ENCODE measurements around the gene CHMP6.
A peak's percentile ranks its signal among the peaks of the same experiment; 100 is the strongest.

The CHMP6 gene

GRCh38 chr17:80948019-80948975, 43.3 kb upstream of the CHMP6 start:
- Histone ChIP-seq H2BK15ac (ENCODE audit: low read length) (no peak overlapping the region), H3K27ac (replicated peaks; ENCODE audit: low read length) (no peak overlapping the region), H3K4me3 (ENCODE audit: low read length in 2 of 2) (no peak overlapping the region), H2BK5ac (ENCODE audit: low read length) (peak overlapping the region; percentile 82), H3K4ac (ENCODE audit: low read length) (no peak overlapping the region), H3K79me1 (ENCODE audit: low read depth, low read length) (peaks cover 3% of the 10 kb centered on the region), H2BK12ac (ENCODE audit: low read length) (no peak overlapping the region), H3K27me3 (ENCODE audit: control insufficient read depth in 3 of 3, insufficient read depth in 3 of 3, low read depth in 1 of 3, low read length in 3 of 3) (no peaks in the 10 kb centered on the region), H2BK120ac (ENCODE audit: low read depth, low read length) (no peak overlapping the region), H3K9ac (ENCODE audit: low read depth, low read length, poor library complexity) (peak overlapping the region; percentile 30), H3K14ac (ENCODE audit: low read length) (no peak overlapping the region), H2AK5ac (ENCODE audit: low read depth, low read length) (no peak overlapping the region), H4K91ac (ENCODE audit: low read depth, low read length, poor library complexity) (no peak overlapping the region), H2AFZ (ENCODE audit: low read length) (no peak overlapping the region), H3K23ac (ENCODE audit: low read depth, low read length, poor library complexity) (peak overlapping the region; percentile 80), H3K18ac (ENCODE audit: low read length) (no peak overlapping the region), H3K4me2 (ENCODE audit: insufficient read depth, low read length, poor library complexity, severe bottlenecking) (no peak overlapping the region), H4K8ac (ENCODE audit: low read depth, low read length) (no peak overlapping the region), H3K4me1 (ENCODE audit: control insufficient read depth in 2 of 2, insufficient read depth in 1 of 2, low read depth in 1 of 2, low read length in 2 of 2) (no peaks in the 10 kb centered on the region), H3K9me3 (replicated peaks in 1 of 2; ENCODE audit: control insufficient read depth in 2 of 2, insufficient read depth in 1 of 2, low read depth in 1 of 2, low read length in 2 of 2) (peaks cover 2 to 9% of the 10 kb centered on the region in 2 donors), H3K36me3 (replicated peaks in 1 of 2; ENCODE audit: control insufficient read depth in 2 of 2, insufficient read depth in 2 of 2, low read length in 2 of 2) (peaks cover 14 to 52% of the 10 kb centered on the region in 2 donors)
- WGBS, 2 donors (ENCODE audit: extremely low coverage in 2 of 2, insufficient read length in 2 of 2, insufficient replicate concordance in 1 of 2): no CpG with 5 or more reads among the region's 48 CpGs
- no peak for DNase-seq (ENCODE audit: low spot score)

DNA sequence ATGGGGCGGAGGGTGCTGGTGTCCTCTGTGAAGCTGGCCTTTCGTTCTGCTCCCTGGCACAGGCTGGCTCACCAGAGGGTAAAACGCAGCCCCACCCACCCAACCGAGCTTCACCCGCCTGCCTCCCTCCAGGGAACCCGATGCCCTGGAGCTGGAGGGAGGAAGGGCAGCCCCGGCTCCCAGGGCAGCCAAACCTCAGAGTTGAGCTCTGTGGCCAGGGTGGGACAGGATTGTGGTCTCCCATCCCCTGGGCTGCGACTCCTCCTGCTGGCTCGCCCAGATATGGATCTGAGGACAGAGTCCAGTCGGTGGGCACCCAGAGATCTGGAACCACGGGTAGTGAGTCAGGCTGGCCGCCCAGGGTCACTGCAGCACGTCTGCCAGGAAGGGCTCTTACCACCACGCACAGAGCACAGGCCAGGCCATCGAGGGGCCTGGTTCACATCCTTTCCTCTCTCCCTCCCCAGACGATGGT, 42.6 kb upstream of the CHMP6 start:
- Histone ChIP-seq H3K4ac (ENCODE audit: low read length) (peak overlapping the region; percentile 11), H3K36me3 (replicated peaks in 1 of 2; ENCODE audit: control insufficient read depth in 2 of 2, insufficient read depth in 2 of 2, low read length in 2 of 2) (peaks cover 14 to 54% of the 10 kb centered on the region in 2 donors), H2BK5ac (ENCODE audit: low read length) (peak overlapping the region; percentile 13), H3K4me2 (ENCODE audit: insufficient read depth, low read length, poor library complexity, severe bottlenecking) (no peak overlapping the region), H3K27ac (replicated peaks; ENCODE audit: low read length) (no peak overlapping the region), H3K18ac (ENCODE audit: low read length) (no peak overlapping the region), H3K4me1 (ENCODE audit: control insufficient read depth in 2 of 2, insufficient read depth in 1 of 2, low read depth in 1 of 2, low read length in 2 of 2) (no peaks in the 10 kb centered on the region), H3K9ac (ENCODE audit: low read depth, low read length, poor library complexity) (peak overlapping the region; percentile 44), H2BK120ac (ENCODE audit: low read depth, low read length) (peak overlapping the region; percentile 47), H3K14ac (ENCODE audit: low read length) (no peak overlapping the region), H3K79me1 (ENCODE audit: low read depth, low read length) (peaks cover 5% of the 10 kb centered on the region), H2AFZ (ENCODE audit: low read length) (no peak overlapping the region), H4K91ac (ENCODE audit: low read depth, low read length, poor library complexity) (no peak overlapping the region), H3K27me3 (ENCODE audit: control insufficient read depth in 3 of 3, insufficient read depth in 3 of 3, low read depth in 1 of 3, low read length in 3 of 3) (no peaks in the 10 kb centered on the region), H4K8ac (ENCODE audit: low read depth, low read length) (no peak overlapping the region), H3K23ac (ENCODE audit: low read depth, low read length, poor library complexity) (no peak overlapping the region), H3K9me3 (replicated peaks in 1 of 2; ENCODE audit: control insufficient read depth in 2 of 2, insufficient read depth in 1 of 2, low read depth in 1 of 2, low read length in 2 of 2) (peaks cover 2 to 9% of the 10 kb centered on the region in 2 donors), H2BK15ac (ENCODE audit: low read length) (no peak overlapping the region), H2BK12ac (ENCODE audit: low read length) (peak overlapping the region; percentile 22), H3K4me3 (ENCODE audit: low read length in 2 of 2) (no peak overlapping the region), H2AK5ac (ENCODE audit: low read depth, low read length) (no peak overlapping the region)
- no peak for DNase-seq (ENCODE audit: low spot score)
- WGBS, 2 donors (ENCODE audit: extremely low coverage in 2 of 2, insufficient read length in 2 of 2, insufficient replicate concordance in 1 of 2): no CpG with 5 or more reads among the region's 16 CpGs

- H3K14ac ChIP-seq (ENCODE audit: low read length): peak overlapping the region; percentile 82
- WGBS, 2 donors (ENCODE audit: extremely low coverage in 2 of 2, insufficient read length in 2 of 2, insufficient replicate concordance in 1 of 2): no CpG with 5 or more reads among the region's 44 CpGs
- peak overlapping the region; percentile 47 for H2BK120ac ChIP-seq (ENCODE audit: low read depth, low read length)
- peak overlapping the region; percentile 44 for H3K9ac ChIP-seq (ENCODE audit: low read depth, low read length, poor library complexity)
- no peak overlapping the region for H4K8ac ChIP-seq (ENCODE audit: low read depth, low read length)
- H3K4me1 ChIP-seq (ENCODE audit: control insufficient read depth in 2 of 2, insufficient read depth in 1 of 2, low read depth in 1 of 2, low read length in 2 of 2): no peaks in the 10 kb centered on the region
- no peak overlapping the region for H2AFZ ChIP-seq (ENCODE audit: low read length)
- no peak overlapping the region for H3K4me2 ChIP-seq (ENCODE audit: insufficient read depth, low read length, poor library complexity, severe bottlenecking)
- H2AK5ac ChIP-seq (ENCODE audit: low read depth, low read length): peak overlapping the region; percentile 70
- no peak overlapping the region for H3K4me3 ChIP-seq (ENCODE audit: low read length in 2 of 2)
- H4K91ac ChIP-seq (ENCODE audit: low read depth, low read length, poor library complexity): no peak overlapping the region
- peak overlapping the region; percentile 11 for H3K4ac ChIP-seq (ENCODE audit: low read length)
- H3K79me1 ChIP-seq (ENCODE audit: low read depth, low read length): peaks cover 5% of the 10 kb centered on the region
- peak overlapping the region; percentile 73 for H3K23ac ChIP-seq (ENCODE audit: low read depth, low read length, poor library complexity)
- peak overlapping the region; percentile 22 for H2BK12ac ChIP-seq (ENCODE audit: low read length)
- H2BK15ac ChIP-seq (ENCODE audit: low read length): no peak overlapping the region
- peaks cover 14 to 54% of the 10 kb centered on the region in 2 donors for H3K36me3 ChIP-seq (replicated peaks in 1 of 2; ENCODE audit: control insufficient read depth in 2 of 2, insufficient read depth in 2 of 2, low read length in 2 of 2)
- no peak overlapping the region for H3K18ac ChIP-seq (ENCODE audit: low read length)
- peak overlapping the region; percentile 24 for H2BK5ac ChIP-seq (ENCODE audit: low read length)
- no peak for DNase-seq (ENCODE audit: low spot score)
- peaks cover 2 to 9% of the 10 kb centered on the region in 2 donors for H3K9me3 ChIP-seq (replicated peaks in 1 of 2; ENCODE audit: control insufficient read depth in 2 of 2, insufficient read depth in 1 of 2, low read depth in 1 of 2, low read length in 2 of 2)
- H3K27me3 ChIP-seq (ENCODE audit: control insufficient read depth in 3 of 3, insufficient read depth in 3 of 3, low read depth in 1 of 3, low read length in 3 of 3): no peaks in the 10 kb centered on the region
- no peak overlapping the region for H3K27ac ChIP-seq (replicated peaks; ENCODE audit: low read length)
Measured at GRCh38 chr17:80949451-80950421, 41.9 kb upstream of the CHMP6 start.
